HG02870 (cell line): Measurements from ENCODE around the gene UNC5B.

Source experiments
- ATAC-seq: cut with Tn5 transposase; IDR thresholded peaks from one replicate; pipeline ENCODE4 v1.9.1; 2021; ENCODE audit warnings: mild to moderate bottlenecking, moderate library complexity; ENCODE audit not compliant: unreplicated experiment

Gene UNC5B

DNA sequence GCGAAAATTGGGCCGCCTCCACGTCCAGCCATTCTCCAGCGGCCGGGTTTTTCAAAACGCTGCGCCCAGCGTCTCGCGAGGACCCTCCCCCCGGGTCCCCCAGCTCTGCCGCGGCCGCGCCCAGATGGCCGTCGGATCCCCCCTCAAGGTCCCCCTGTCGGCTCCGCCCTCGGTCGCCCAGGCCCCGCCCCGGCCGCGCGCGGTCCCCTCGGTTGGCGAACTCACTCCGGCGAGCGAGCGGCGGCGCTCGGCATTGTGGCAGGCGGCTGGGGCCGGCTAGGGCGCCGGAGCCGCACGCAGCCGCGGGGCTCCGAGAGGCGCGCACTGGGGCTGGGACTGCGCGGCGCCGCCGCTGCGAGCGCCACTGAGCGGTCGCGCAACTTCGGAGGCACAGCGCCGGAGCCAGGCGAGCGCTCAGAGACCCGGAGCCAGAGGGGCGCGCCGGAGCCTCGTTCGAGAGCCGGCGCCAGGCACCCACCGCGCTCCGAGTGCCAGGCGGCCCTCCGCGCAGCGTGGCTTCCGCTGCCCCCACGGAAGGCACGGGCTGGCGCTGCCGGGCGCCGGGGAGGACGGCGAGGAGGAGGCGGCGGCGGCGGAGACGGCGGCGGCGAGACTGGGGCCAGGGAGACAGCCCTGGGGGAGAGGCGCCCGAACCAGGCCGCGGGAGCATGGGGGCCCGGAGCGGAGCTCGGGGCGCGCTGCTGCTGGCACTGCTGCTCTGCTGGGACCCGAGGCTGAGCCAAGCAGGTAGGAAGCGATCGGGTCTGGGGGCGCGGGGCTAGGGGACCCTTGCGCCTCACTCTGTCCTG lies at the start of gene UNC5B:
Gene UNC5B, plus strand, starts transcription at position 253 of the 809 bp plus-strand sequence. Its CDS starts 416 bp downstream, at position 669.
- ATAC-seq: no peak

DNA sequence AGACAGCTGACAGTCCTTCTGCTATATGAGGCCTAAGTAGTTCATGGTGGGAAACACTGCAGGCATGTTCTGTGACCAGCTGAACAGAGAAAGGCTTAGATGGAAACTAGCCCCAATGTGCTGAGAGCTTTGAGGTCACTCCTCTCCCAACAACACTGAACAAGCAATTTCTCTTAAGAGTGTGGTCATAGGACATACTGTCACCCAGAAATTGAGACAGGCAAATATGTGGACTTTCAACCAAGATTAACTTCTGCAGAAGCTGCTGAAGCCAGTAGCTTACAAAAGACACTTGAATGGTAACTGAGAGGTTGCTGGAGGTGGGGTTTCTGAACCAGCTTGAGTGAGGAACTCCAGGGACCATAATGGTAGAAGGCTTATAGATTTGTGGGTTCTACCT lies 38.9 kb upstream of the UNC5B start:
- ATAC-seq: no peak

DNA sequence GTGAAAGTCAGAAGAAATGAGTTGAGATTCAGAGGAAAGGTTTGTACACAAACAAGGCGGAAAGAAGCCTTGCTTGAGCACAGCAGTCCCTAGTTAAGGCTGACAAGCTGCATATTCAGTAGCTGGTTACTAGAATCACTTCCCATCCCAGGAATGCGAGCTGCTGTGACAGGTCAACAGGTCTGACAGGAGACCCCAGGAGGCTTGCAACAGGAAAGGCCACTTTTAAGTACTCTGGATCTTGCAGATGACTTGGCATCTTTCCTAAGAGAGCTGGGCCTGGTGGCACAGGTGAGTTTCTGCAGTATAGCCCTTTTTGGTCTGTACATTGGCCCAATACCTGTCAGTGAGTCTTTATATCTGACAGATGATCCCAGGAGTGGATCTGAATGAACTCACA lies 35.7 kb upstream of the UNC5B start:
- ATAC-seq: no peak

GRCh38 chr10:71177651-71178199 lies 34.6 kb upstream of the UNC5B start:
- ATAC-seq: no peak

GRCh38 chr10:71178880-71179279 lies 33.5 kb upstream of the UNC5B start:
- no peak for ATAC-seq

GRCh38 chr10:71179382-71179781 lies 33.0 kb upstream of the UNC5B start:
- ATAC-seq: no peak

- no peak for ATAC-seq
These were observed 27.9 kb upstream of the UNC5B start for GRCh38 chr10:71184421-71184820.

- ATAC-seq: no peak
These were observed 27.2 kb upstream of the UNC5B start for GRCh38 chr10:71185209-71185608.

- ATAC-seq: no peak
These were observed 25.2 kb upstream of the UNC5B start for GRCh38 chr10:71187197-71187596.

- ATAC-seq: no peak
These were observed 24.8 kb upstream of the UNC5B start for GRCh38 chr10:71187600-71187999.

GRCh38 chr10:71188201-71188600 lies 24.2 kb upstream of the UNC5B start:
- ATAC-seq: no peak

GRCh38 chr10:71191019-71191418 lies 21.4 kb upstream of the UNC5B start:
- ATAC-seq: no peak

DNA sequence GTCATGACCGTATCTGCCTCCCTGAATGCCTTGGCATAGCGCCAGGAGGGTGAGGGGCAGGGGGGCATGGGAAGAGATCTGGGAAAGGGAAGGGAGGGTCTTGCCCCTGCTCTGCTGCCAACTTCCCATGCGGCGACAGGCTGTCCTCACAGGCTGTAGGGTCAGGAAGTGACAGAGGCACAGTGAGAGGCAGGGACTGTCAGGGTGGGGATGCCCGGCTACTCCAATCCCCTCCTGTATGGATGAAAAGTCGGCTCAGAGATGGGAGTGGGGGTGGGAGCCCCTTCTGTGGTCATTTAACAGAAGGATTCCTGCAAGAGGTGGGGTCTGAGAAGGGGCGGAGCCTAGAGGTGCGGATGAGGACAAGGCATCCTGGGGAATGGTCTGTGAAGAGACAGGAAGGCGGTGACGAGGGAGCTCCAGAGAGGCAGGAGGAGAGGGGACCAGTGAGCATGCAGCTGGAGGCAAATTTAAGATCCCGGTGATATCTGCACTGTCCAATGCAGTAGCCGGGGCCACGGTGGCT lies 20.8 kb upstream of the UNC5B start:
- ATAC-seq: no peak

GRCh38 chr10:71193516-71193915 lies 18.9 kb upstream of the UNC5B start:
- ATAC-seq: no peak

DNA sequence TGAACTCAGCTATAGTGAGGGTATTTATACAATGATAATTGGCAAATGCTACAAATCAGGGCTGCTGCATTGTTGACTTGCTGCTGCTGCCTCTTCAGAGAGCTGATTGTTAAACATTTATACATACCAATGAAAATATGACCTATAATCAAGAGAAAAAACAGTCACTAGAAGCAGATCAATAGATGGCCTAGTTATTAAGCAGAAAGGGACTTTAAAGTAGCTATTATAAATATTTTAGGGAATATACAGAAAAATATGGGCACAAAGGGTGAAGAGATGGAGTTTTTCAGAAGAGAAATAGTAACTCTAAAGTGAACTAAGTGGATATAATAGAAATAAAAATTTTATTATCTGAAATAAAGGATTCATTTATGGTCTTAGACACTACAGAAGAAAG lies 14.4 kb upstream of the UNC5B start:
- ATAC-seq: no peak

GRCh38 chr10:71201849-71202248 lies 10.5 kb upstream of the UNC5B start:
- ATAC-seq: no peak

DNA sequence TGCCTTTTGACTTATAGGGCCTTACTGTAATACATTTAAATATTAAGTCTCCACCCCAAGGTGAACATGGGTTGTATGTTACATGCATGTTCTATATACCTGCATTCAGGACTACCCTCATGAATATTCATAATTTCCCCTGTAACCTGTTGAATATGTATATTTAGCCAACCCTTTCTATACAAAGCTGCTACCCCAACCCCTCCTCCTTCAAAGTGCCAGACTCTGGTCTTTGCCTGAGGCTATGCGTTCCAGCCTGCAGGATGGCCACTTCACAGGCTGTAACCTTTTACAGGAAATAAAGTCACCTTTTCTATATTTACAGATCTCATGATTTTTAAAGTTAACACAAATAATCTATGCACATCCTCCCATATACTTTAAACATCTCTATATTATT lies 10.1 kb upstream of the UNC5B start:
- ATAC-seq: no peak

GRCh38 chr10:71203124-71203523 lies 9.2 kb upstream of the UNC5B start:
- ATAC-seq: no peak

- no peak for ATAC-seq
These were observed 8.7 kb upstream of the UNC5B start for GRCh38 chr10:71203716-71204115.

DNA sequence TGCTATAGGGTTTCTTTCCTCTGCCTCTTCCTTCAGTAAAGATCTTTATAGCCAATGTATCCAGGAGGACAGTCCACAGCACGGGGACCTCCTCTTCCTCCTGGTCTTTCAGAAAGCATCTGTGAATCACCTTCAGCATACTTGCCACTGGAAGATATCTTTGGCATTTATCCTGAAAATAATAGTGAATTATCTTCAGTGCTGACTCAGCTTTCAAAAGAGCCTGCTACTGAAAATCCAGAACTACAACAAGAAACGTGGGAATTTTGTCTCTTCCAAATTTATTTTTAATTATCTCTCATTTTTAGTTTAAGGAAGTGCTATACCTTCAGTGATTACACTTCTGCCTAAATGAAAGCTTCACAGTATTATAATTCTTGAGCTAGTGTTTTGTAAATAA lies 7.6 kb upstream of the UNC5B start:
- ATAC-seq: no peak

- no peak for ATAC-seq
These were observed 6.9 kb upstream of the UNC5B start for GRCh38 chr10:71205468-71205867.

DNA sequence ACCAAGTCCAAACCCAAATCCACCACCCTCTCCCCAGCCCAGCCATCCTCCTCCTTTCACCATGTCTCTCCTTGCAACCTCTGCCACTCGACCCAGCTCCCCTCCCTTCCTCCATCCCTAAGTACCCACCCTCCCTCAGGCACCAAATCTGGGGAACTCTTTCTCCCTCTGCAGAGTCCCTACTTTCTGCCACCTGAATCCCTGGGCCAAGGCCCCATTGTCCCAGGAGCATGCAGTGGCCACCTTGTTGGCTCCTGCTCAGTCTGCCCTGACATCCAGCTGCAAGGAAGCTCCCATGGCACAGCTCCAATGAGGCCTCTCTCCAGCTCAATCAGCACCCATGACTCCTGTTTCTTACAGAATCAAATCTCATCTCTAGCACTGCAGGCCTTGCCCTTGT lies 5.5 kb upstream of the UNC5B start:
- ATAC-seq: no peak
